Measurements from ENCODE around the gene CCDC88C. TPM values are rescaled to one million over a fixed set of nuclear protein-coding genes. Genes with fewer than 3 reads are reported as not detected.

CCDC88C gene
- total RNA-seq, 1 experiment from 2014 or later: 33.2 TPM

DNA sequence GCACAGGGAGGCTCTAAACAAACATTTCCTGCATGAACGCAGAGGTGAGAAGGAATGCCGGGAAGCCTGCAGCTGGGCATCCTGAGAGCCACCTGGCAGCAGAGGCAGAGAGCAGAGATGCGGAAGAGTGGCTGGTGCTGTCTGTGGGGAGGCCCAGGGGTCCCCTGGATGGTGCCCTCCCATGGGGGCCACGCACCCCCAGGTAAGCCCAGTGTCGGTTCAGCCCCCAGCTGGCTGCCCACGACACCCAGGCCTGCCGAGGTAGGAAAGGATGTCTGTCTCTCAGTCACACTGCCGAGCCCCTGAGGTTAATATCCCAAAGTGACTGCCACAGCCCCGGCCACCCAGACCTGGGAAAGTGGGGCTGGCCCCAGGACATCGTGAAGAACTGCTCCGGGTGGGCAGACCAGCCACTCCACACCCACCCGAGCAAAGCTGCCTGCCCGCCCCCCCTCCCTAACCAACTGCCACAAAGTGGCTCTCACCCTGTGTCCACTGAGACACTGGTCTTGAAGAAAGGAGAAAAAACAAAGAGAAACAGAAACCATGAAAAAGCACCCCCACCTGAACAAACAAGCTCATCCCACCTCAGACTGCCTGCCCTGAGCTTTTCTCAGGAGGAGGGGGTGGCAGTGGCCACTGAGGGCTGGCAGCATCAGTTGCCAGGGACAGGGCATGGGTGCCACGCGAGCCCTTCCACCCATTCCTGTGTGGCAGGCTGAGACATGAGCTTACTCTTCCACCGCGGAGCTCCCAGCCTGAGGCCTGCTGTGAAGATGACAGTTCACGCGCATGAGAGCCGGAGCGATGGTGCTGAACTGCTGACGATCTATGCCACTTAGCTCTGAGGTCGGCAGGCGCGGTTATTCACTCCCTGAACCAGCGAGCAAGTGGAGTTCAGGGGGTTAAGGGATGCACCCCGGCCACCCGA, 40.8 kb downstream of the CCDC88C start:
- intact Hi-C loops (cut with micrococcal nuclease; ENCODE audit: unreplicated experiment): no loop called here
- BruUV-seq (replicated peaks): no TSS peak
- DNase-seq: no peak
- H3K4me3 Mint-ChIP-seq (ENCODE audit: low read depth, unreplicated experiment): no peak overlapping the region
- peaks cover 3% of the 10 kb centered on the region for H3K36me3 Mint-ChIP-seq (ENCODE audit: insufficient read depth, unreplicated experiment)
- H3K27me3 Mint-ChIP-seq (ENCODE audit: unreplicated experiment): no peaks in the 10 kb centered on the region
- CTCF ChIA-PET: interaction anchor here (0.6 kb wide), 2 partner anchors 218 to 1436 kb away, joined by 3 read pairs; no protein-coding TSS in a partner anchor
- H3K9me3 Mint-ChIP-seq (ENCODE audit: low read depth, unreplicated experiment): no peaks in the 10 kb centered on the region
- H3K4me1 Mint-ChIP-seq (ENCODE audit: low read depth, unreplicated experiment): peaks cover 66% of the 10 kb centered on the region
- TF ChIP-seq, protein P1, sequence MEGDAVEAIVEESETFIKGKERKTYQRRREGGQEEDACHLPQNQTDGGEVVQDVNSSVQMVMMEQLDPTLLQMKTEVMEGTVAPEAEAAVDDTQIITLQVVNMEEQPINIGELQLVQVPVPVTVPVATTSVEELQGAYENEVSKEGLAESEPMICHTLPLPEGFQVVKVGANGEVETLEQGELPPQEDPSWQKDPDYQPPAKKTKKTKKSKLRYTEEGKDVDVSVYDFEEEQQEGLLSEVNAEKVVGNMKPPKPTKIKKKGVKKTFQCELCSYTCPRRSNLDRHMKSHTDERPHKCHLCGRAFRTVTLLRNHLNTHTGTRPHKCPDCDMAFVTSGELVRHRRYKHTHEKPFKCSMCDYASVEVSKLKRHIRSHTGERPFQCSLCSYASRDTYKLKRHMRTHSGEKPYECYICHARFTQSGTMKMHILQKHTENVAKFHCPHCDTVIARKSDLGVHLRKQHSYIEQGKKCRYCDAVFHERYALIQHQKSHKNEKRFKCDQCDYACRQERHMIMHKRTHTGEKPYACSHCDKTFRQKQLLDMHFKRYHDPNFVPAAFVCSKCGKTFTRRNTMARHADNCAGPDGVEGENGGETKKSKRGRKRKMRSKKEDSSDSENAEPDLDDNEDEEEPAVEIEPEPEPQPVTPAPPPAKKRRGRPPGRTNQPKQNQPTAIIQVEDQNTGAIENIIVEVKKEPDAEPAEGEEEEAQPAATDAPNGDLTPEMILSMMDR (IDR thresholded peaks at IDR 0.05; ENCODE audit: unreplicated experiment): no peak
- H3K27ac Mint-ChIP-seq (ENCODE audit: unreplicated experiment): no peak overlapping the region

DNA sequence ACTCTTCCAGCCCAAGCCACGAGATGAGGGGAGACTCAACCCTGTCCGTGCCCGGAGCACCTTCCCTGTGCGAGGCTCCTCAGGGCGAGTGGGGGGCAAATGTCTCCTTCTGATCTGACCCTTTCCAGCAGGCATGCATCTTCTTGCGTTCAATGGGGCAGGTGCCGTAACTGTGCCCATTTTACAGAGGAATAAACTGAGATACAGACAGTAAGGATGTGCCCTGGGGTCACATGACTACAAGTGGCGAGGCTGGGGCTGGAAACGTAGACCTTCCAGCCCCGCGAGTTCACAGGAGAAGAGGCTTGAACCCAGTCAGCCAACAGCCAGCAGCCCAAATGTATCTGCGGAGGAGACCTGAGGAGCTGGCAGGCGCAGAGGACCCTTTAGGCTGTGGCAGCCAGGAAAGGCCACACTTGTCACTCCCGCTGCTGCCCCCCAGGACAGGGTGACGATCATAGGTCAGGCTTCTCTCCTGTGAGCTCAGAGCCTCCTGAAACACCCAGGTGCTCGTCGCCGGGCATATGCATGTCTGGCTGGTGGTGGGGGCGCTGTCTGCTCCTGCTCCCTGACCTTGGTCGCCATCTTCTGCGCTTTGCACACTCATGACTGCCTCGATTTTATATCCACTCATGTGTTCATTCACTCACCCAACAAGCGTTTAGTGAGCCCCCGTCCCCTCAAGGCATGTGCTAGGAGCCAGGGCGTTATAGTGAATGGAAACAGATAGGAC, 41.7 kb downstream of the CCDC88C start:
- no peak overlapping the region for H3K27ac Mint-ChIP-seq (ENCODE audit: unreplicated experiment)
- peaks cover 4% of the 10 kb centered on the region for H3K36me3 Mint-ChIP-seq (ENCODE audit: insufficient read depth, unreplicated experiment)
- H3K9me3 Mint-ChIP-seq (ENCODE audit: low read depth, unreplicated experiment): no peaks in the 10 kb centered on the region
- BruUV-seq (replicated peaks): no TSS peak
- no peak overlapping the region for H3K4me3 Mint-ChIP-seq (ENCODE audit: low read depth, unreplicated experiment)
- H3K4me1 Mint-ChIP-seq (ENCODE audit: low read depth, unreplicated experiment): peaks cover 65% of the 10 kb centered on the region
- CTCF ChIA-PET: interaction anchor here (0.6 to 0.7 kb wide), 2 partner anchors 52 to 217 kb away, joined by 3 read pairs; no protein-coding TSS in a partner anchor
- intact Hi-C loops (cut with micrococcal nuclease; ENCODE audit: unreplicated experiment): no loop called here
- no peaks in the 10 kb centered on the region for H3K27me3 Mint-ChIP-seq (ENCODE audit: unreplicated experiment)
- DNase-seq: no peak
- TF ChIP-seq, protein P1 (IDR thresholded peaks at IDR 0.05; ENCODE audit: unreplicated experiment): no peak

DNA sequence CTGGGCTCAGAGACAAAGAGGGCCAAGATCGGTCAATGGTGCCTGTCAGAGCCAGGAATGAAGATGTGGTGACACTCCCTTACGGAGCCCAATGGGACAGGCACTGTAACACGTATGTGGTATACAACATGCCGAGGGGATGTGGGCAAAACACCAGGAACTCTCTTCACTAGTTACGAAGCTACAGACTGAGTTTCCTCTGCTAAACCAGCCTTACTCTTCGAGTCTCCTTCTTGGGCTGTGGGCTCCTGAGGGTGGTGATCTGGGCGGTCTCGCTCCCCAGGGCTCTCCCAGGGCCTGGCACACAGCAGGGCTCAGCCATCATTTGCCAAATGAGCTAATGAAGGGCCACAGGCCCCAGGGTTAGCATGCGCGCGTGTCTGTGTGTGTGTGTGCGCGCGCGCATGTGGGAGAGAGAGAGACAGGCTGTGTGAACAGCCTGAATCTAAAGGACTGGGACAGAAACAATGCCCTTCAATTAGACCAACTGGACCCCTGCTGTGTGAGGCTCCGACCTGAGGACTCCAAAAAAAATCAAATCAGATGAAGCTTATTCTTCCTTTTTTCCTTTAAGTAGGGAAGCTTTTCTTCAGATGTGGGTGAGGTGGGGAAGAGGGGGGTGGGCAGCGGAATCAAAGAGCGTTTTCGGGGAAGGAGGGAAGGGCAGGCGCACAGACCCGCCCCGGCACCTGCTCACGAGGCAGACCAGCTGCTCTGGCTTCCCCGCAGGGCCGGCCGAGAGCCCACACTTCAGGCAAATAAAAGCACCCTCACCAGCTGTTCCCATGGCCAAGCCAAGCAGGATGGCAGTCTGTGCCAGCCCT, 42.5 kb downstream of the CCDC88C start:
- intact Hi-C loops (cut with micrococcal nuclease; ENCODE audit: unreplicated experiment): no loop called here
- CTCF ChIA-PET: interaction anchor here (0.7 kb wide), 1 partner anchor 52 kb away, joined by 3 read pairs; no protein-coding TSS in a partner anchor
- Mint-ChIP-seq H3K27me3 (ENCODE audit: unreplicated experiment) (no peaks in the 10 kb centered on the region), H3K36me3 (ENCODE audit: insufficient read depth, unreplicated experiment) (peaks cover 4% of the 10 kb centered on the region), H3K9me3 (ENCODE audit: low read depth, unreplicated experiment) (no peaks in the 10 kb centered on the region), H3K4me1 (ENCODE audit: low read depth, unreplicated experiment) (peaks cover 57% of the 10 kb centered on the region), H3K27ac (ENCODE audit: unreplicated experiment) (no peak overlapping the region), H3K4me3 (ENCODE audit: low read depth, unreplicated experiment) (no peak overlapping the region)
- TF ChIP-seq, protein P1 (IDR thresholded peaks at IDR 0.05; ENCODE audit: unreplicated experiment): no peak
- BruUV-seq (replicated peaks): no TSS peak
- no peak for DNase-seq

Data from Calu3 (cell line).